Adrenal gland (tissue), 12 donors: ENCODE data around the gene PARD3B. TPM values are rescaled to one million over a fixed set of nuclear protein-coding genes. Genes with fewer than 3 reads are reported as not detected.

Source experiments
- DNase-seq, 7 donors: peaks; one replicate each; pipeline ENCODE4 v3.0.0-alpha.2; 2019 to 2020
- H3K27ac ChIP-seq, 5 donors: fragments of 200-600 bp; sonication (generic) in 4 of 5; 1 replicate in 3 of 5; 2 replicates in 2 of 5; pipeline versions ENCODE4 v1.5.1 to v1.8.0; 2016 to 2020; ENCODE audit warnings: mild to moderate bottlenecking in 1 of 5
- H3K27me3 ChIP-seq: fragments of 200-600 bp; 2 replicates; pipeline ENCODE4 v1.8.0; 2021
- H3K36me3 ChIP-seq, 2 donors: fragments of 200-600 bp; replicated peaks in 1 of 2; 1 replicate in 1 of 2; 2 replicates in 1 of 2; pipeline versions ENCODE4 v1.5.1 to v1.8.0; 2018 to 2022
- H3K4me1 ChIP-seq, 2 donors: fragments of 200-600 bp; replicated peaks in 1 of 2; 1 replicate in 1 of 2; 2 replicates in 1 of 2; pipeline versions ENCODE4 v1.5.1 to v1.8.0; 2018 to 2021
- H3K4me3 ChIP-seq, 4 donors: fragments of 200-600 bp; sonication (generic) in 3 of 4; one replicate each; pipeline ENCODE4 v1.5.1; 2016 to 2018
- H3K9me3 ChIP-seq, 3 donors: fragments of 200-600 bp; sonication (generic) in 1 of 3; replicated peaks in 1 of 3; 1 replicate in 2 of 3; 2 replicates in 1 of 3; pipeline versions ENCODE4 v1.5.1 to v1.8.0; 2016 to 2021
- CTCF ChIP-seq, 6 experiments: fragments of 450-650 bp in 4 of 6; fragments of 200-600 bp in 2 of 6; sonication (generic) in 1 of 6; IDR thresholded peaks; 1 replicate in 5 of 6; 2 replicates in 1 of 6; pipeline versions ENCODE4 v1.5.1 to v1.8.0; 2016 to 2021; ENCODE audit warnings: antibody characterized with exemption in 6 of 6, mild to moderate bottlenecking in 2 of 6, moderate library complexity in 1 of 6
- POLR2A ChIP-seq, 2 donors: fragments of 450-650 bp; IDR thresholded peaks; one replicate each; pipeline ENCODE4 v1.6.1; 2017; ENCODE audit warnings: antibody characterized with exemption in 2 of 2, mild to moderate bottlenecking in 2 of 2, moderate library complexity in 1 of 2
- WGBS, 4 donors: extraction: QIAGEN DNeasy Blood & Tissue Kit in 2 of 4; methylation state at CpG; one replicate each; pipeline versions ENCODE4 v1.1.5 to v1.1.7; 2013 to 2017; 5-methylcytosine and 5-hydroxymethylcytosine counted together
- intact Hi-C, 2 donors: fragments of 100-400 bp; cut with DNase I; formaldehyde crosslinking; loops; one replicate each; pipeline versions ENCODE4 v1.14.1 to v1.15.0; 2022 to 2023
- polyA plus RNA-seq, 3 donors: library from polyadenylated mRNA; stranded (reverse); fragments of 200-250 nt in 2 of 3; fragments of 350-450 nt in 1 of 3; fragmentation: Illumina TruSeq in 1 of 3; extraction: RNeasy Lipid Tissue Mini Kit (QIAGEN cat#74804) in 1 of 3; gene quantifications; one replicate each; pipeline ENCODE4 v1.2.3, GENCODE V29; 2013 to 2014
- total RNA-seq, 9 donors: library from RNA; depleted of rRNA in 4 of 9; stranded (reverse); fragments of >200 nt in 4 of 9; fragments of 120-200 nt in 1 of 9; fragmentation: NEBNext Ultra II Directional in 1 of 9; extraction: Animal tissue kit (Norgen Biotek cat#: 25700) in 1 of 9; gene quantifications; one replicate each; pipeline versions ENCODE4 v1.1.0 to v1.2.4, GENCODE V29; 2013 to 2023
- donor health status: healthy with polysubstance abuse.
- donor health status: Bipolar disorder and iron deficiency.
- donor health status: DM: yes; HTN: yes; CAD: no.
- donor health status: DM: no; HTN: no; CAD: no.
- donor health status: DM: no; HTN: no; CAD: no.
- donor health status: DM: yes; HTN: yes; CAD: no.

PARD3B gene
- total and polyA plus RNA-seq, 12 donors = 1.9 to 20.4 (median 9.5) TPM

- Histone ChIP-seq H3K27me3 (no peaks in the 10 kb centered on the region), H3K36me3 (no peaks in the 10 kb centered on the region), H3K27ac (no peak overlapping the region), H3K9me3 (no peaks in the 10 kb centered on the region), H3K4me3 (no peak overlapping the region), H3K4me1 (no peaks in the 10 kb centered on the region)
- TF ChIP-seq POLR2A (IDR thresholded peaks at IDR 0.05) (no peak), CTCF (IDR thresholded peaks at IDR 0.05) (no peak)
- 42 to 90% (median 76%) methylated on average over 2 of the region's 2 CpGs for WGBS, 4 donors
- DNase-seq = no peak
- intact Hi-C loops = no loop called here
Measured at GRCh38 chr2:205273148-205273547, 727.9 kb downstream of the PARD3B start.

DNA sequence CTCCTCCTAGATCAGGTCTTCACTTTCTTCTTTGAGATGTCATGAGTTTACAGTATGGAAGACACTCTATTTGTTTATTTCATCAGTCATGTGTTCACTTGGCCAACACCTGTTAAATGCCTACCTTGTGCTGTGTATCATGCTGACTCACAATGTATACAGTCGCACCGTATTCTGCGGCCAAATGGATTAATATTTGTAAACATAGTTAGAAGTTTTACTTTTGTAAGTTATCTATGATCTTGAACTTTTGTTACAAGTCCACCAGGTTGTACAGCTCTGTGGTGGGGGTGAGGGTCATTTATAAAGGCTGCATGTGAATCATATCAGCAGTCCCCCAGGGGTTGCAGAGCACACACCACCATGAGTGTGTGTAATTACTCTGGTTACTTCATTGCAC, 728.4 kb downstream of the PARD3B start:
- 96 to 99% (median 98%) methylated on average over 3 of the region's 3 CpGs for WGBS, 4 donors
- H3K4me1 ChIP-seq = no peaks in the 10 kb centered on the region
- no peak overlapping the region for H3K4me3 ChIP-seq
- no peak overlapping the region for H3K27ac ChIP-seq
- no peaks in the 10 kb centered on the region for H3K36me3 ChIP-seq
- no peaks in the 10 kb centered on the region for H3K27me3 ChIP-seq
- TF ChIP-seq CTCF (IDR thresholded peaks at IDR 0.05) (no peak), POLR2A (IDR thresholded peaks at IDR 0.05) (no peak)
- DNase-seq = no peak
- no peaks in the 10 kb centered on the region for H3K9me3 ChIP-seq
- intact Hi-C loops = no loop called here

GRCh38 chr2:205274801-205275200, 729.5 kb downstream of the PARD3B start:
- Histone ChIP-seq H3K9me3 (no peaks in the 10 kb centered on the region), H3K36me3 (no peaks in the 10 kb centered on the region), H3K27ac (no peak overlapping the region), H3K4me1 (no peaks in the 10 kb centered on the region), H3K27me3 (no peaks in the 10 kb centered on the region), H3K4me3 (no peak overlapping the region)
- 19 to 52% (median 29%) methylated on average over 3 of the region's 3 CpGs for WGBS, 4 donors
- DNase-seq = no peak
- intact Hi-C loops = no loop called here
- no peak for TF ChIP-seq CTCF (IDR thresholded peaks at IDR 0.05)
- no peak for TF ChIP-seq POLR2A (IDR thresholded peaks at IDR 0.05)

DNA sequence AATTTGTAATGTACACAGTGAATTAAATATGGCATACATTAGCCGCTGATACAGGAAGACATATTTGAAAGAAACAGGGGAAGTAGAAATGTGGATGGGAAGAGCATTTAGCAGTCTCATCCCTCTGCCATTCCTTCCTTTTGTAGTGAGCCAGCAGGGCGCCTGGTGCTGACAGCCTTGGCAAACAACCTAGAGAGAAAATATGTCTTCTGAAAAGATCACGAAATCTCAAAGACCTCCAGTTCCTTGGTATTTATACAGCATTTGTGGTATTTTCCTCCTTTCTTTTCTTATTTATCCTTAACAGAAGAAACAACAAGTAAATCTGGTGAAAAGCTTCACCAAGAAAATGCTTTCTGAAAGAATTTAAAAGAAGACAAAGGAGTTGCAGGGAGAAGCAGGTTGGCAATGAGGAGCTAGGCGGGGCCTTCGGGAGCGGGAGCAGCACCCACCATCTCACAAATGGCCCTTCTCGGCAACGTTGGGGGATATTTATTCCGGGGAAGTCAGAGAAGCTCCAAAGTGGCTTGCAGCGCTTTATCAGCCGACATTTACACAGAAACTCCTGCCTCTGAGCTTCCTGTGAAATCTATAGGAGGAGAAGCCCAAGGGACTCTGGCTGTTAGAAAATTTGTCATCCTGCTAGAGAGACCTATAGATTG, 731.0 kb downstream of the PARD3B start:
- WGBS, 4 donors = 86 to 91% (median 89%) methylated on average over 11 of the region's 11 CpGs
- Histone ChIP-seq H3K9me3 (no peaks in the 10 kb centered on the region), H3K4me1 (no peaks in the 10 kb centered on the region), H3K27me3 (no peaks in the 10 kb centered on the region), H3K36me3 (no peaks in the 10 kb centered on the region), H3K27ac (no peak overlapping the region), H3K4me3 (no peak overlapping the region)
- intact Hi-C loops = no loop called here
- TF ChIP-seq POLR2A (IDR thresholded peaks at IDR 0.05) (no peak), CTCF (IDR thresholded peaks at IDR 0.05) (no peak)
- no peak for DNase-seq
